Endothelial cell (in vitro differentiated cells): ENCODE data around the gene TMEM237. TPM values are rescaled to one million over a fixed set of nuclear protein-coding genes. Genes with fewer than 3 reads are reported as not detected.
"Not testable (repeated sequence)": the region's sequence is repeated elsewhere in the genome, so short reads cannot be mapped to it uniquely, and the experiment has no call there.

Experiments used
- DNase-seq: peaks from one replicate; pipeline ENCODE4 v3.0.0; 2021; ENCODE audit warnings: low spot score
- H3K27ac Mint-ChIP-seq: one replicate; pipeline ENCODE4 v1.8.0; 2021; ENCODE audit warnings: mixed read lengths, inconsistent platforms; ENCODE audit not compliant: unreplicated experiment
- H3K27me3 Mint-ChIP-seq: one replicate; pipeline ENCODE4 v1.8.0; 2021; ENCODE audit warnings: mild to moderate bottlenecking, moderate library complexity, mixed read lengths, inconsistent platforms; ENCODE audit not compliant: unreplicated experiment
- H3K36me3 Mint-ChIP-seq: one replicate; pipeline ENCODE4 v1.8.0; 2021; ENCODE audit warnings: mild to moderate bottlenecking, low read depth, mixed read lengths, inconsistent platforms; ENCODE audit not compliant: unreplicated experiment
- H3K4me1 Mint-ChIP-seq: one replicate; pipeline ENCODE4 v1.8.0; 2021; ENCODE audit warnings: mild to moderate bottlenecking, mixed read lengths, inconsistent platforms; ENCODE audit not compliant: unreplicated experiment
- H3K4me3 Mint-ChIP-seq: one replicate; pipeline ENCODE4 v1.8.0; 2021; ENCODE audit warnings: mild to moderate bottlenecking, mixed read lengths, inconsistent platforms; ENCODE audit not compliant: unreplicated experiment
- H3K9me3 Mint-ChIP-seq: one replicate; pipeline ENCODE4 v1.8.0; 2021; ENCODE audit warnings: mixed read lengths, inconsistent platforms; ENCODE audit not compliant: unreplicated experiment
- total RNA-seq: library from RNA; stranded (reverse); fragmentation: NEBNext Ultra II Directional; extraction: Animal tissue kit (Norgen Biotek cat#: 25700); gene quantifications from one replicate; pipeline ENCODE4 v1.2.1, GENCODE V29; 2021; ENCODE audit not compliant: unreplicated experiment
- TF ChIP-seq, protein P1 (sequence below): fragments of 200-600 bp; sonication (generic); IDR thresholded peaks from one replicate; pipeline ENCODE4 v1.5.0; 2021; ENCODE audit warnings: antibody characterized with exemption; ENCODE audit not compliant: unreplicated experiment

Gene TMEM237
- total RNA-seq, 1 donor from 2014 or later, result 22.3 TPM

- Mint-ChIP-seq H3K4me1 (no peaks in the 10 kb centered on the region), H3K27ac (no peak overlapping the region), H3K27me3 (peaks cover 4% of the 10 kb centered on the region), H3K4me3 (no peak overlapping the region), H3K9me3 (no peaks in the 10 kb centered on the region), H3K36me3 (no peaks in the 10 kb centered on the region)
- TF ChIP-seq, protein P1, sequence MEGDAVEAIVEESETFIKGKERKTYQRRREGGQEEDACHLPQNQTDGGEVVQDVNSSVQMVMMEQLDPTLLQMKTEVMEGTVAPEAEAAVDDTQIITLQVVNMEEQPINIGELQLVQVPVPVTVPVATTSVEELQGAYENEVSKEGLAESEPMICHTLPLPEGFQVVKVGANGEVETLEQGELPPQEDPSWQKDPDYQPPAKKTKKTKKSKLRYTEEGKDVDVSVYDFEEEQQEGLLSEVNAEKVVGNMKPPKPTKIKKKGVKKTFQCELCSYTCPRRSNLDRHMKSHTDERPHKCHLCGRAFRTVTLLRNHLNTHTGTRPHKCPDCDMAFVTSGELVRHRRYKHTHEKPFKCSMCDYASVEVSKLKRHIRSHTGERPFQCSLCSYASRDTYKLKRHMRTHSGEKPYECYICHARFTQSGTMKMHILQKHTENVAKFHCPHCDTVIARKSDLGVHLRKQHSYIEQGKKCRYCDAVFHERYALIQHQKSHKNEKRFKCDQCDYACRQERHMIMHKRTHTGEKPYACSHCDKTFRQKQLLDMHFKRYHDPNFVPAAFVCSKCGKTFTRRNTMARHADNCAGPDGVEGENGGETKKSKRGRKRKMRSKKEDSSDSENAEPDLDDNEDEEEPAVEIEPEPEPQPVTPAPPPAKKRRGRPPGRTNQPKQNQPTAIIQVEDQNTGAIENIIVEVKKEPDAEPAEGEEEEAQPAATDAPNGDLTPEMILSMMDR, result no peak
- no peak for DNase-seq
Measured at GRCh38 chr2:201674794-201675193, 31.5 kb upstream of the TMEM237 start.

- no peak for DNase-seq
- Mint-ChIP-seq H3K4me3 (no peak overlapping the region), H3K36me3 (no peaks in the 10 kb centered on the region), H3K9me3 (no peaks in the 10 kb centered on the region), H3K27me3 (peaks cover 4% of the 10 kb centered on the region), H3K27ac (no peak overlapping the region), H3K4me1 (no peaks in the 10 kb centered on the region)
- TF ChIP-seq, protein P1, result no peak
Measured at GRCh38 chr2:201674298-201674697, 31.0 kb upstream of the TMEM237 start.

- no peak for DNase-seq
- no peaks in the 10 kb centered on the region for H3K9me3 Mint-ChIP-seq
- H3K27me3 Mint-ChIP-seq, result peaks cover 4% of the 10 kb centered on the region
- TF ChIP-seq, protein P1, result no peak
- no peak overlapping the region for H3K4me3 Mint-ChIP-seq
- H3K27ac Mint-ChIP-seq, result no peak overlapping the region
- H3K36me3 Mint-ChIP-seq, result no peaks in the 10 kb centered on the region
- no peaks in the 10 kb centered on the region for H3K4me1 Mint-ChIP-seq
Measured at GRCh38 chr2:201673546-201673945, 30.2 kb upstream of the TMEM237 start.

DNA sequence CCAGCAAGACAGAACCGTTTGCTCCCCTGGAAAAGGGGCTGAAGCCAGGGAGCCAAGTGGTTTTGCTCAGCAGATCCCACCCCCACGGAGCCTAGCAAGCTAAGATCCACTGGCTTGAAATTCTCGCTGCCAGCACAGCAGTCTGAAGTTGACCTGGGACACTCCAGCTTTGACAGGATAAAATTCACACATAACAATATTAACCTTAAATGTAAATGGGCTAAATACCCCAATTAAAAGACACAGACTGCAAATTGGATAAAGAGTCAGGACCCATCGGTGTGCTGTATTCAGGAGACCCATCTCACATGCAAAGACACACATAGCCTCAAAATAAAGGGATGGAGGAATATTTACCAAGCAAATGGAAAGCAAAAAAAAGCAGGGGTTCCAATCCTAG lies 27.9 kb upstream of the TMEM237 start:
- not testable (repeated sequence) for H3K27ac Mint-ChIP-seq, H3K4me1 Mint-ChIP-seq, H3K4me3 Mint-ChIP-seq, H3K36me3 Mint-ChIP-seq, DNase-seq, H3K9me3 Mint-ChIP-seq, H3K27me3 Mint-ChIP-seq

GRCh38 chr2:201669865-201670264 lies 26.6 kb upstream of the TMEM237 start:
- H3K36me3 Mint-ChIP-seq, result no peaks in the 10 kb centered on the region
- H3K9me3 Mint-ChIP-seq, result no peaks in the 10 kb centered on the region
- no peak for DNase-seq
- no peak overlapping the region for H3K27ac Mint-ChIP-seq
- no peaks in the 10 kb centered on the region for H3K27me3 Mint-ChIP-seq
- TF ChIP-seq, protein P1, result no peak
- H3K4me3 Mint-ChIP-seq, result no peak overlapping the region
- H3K4me1 Mint-ChIP-seq, result no peaks in the 10 kb centered on the region
